HEK293T (cell line): ENCODE results near the gene LHX5.
A peak's percentile ranks its signal among the peaks of the same experiment; 100 is the strongest.

Source experiments
- CTCF ChIA-PET: fragments of 350-600 bp; formaldehyde crosslinking; extraction: SDS; loops from one replicate; lab custom pipeline; 2021; ENCODE audit warnings: antibody characterized with exemption, inconsistent platforms; lab: Yijun Ruan, JAX
- POLR2A ChIA-PET: fragments of 350-600 bp; formaldehyde crosslinking; extraction: SDS; loops from one replicate; lab custom pipeline; 2020; ENCODE audit warnings: antibody characterized with exemption, inconsistent platforms; lab: Yijun Ruan, JAX
- DNase-seq: peaks from one replicate; pipeline ENCODE4 v3.0.0; 2012; ENCODE audit warnings: mixed read lengths; ENCODE audit errors: extremely low spot score
- ARNT ChIP-seq: fragments of 450-650 bp; IDR thresholded peaks from 2 replicates; pipeline ENCODE4 v1.6.1; 2017; ENCODE audit warnings: mild to moderate bottlenecking
- BHLHE40 ChIP-seq: fragments of 450-650 bp; IDR thresholded peaks from 2 replicates; pipeline ENCODE4 v1.6.1; 2016; ENCODE audit warnings: mild to moderate bottlenecking, moderate library complexity, borderline replicate concordance
- CTBP1 ChIP-seq: fragments of 450-650 bp; IDR thresholded peaks from 2 replicates; pipeline ENCODE4 v1.6.1; 2016; ENCODE audit warnings: borderline replicate concordance
- ELF4 ChIP-seq: fragments of 450-650 bp; IDR thresholded peaks from 2 replicates; pipeline ENCODE4 v1.6.1; 2017; ENCODE audit warnings: antibody characterized with exemption
- FOXA1 ChIP-seq: fragments of 450-650 bp; IDR thresholded peaks from 2 replicates; pipeline ENCODE4 v1.6.1; 2016; ENCODE audit warnings: mild to moderate bottlenecking
- FOXK2 ChIP-seq: fragments of 450-650 bp; IDR thresholded peaks from 2 replicates; pipeline ENCODE4 v1.6.1; 2016; ENCODE audit warnings: mild to moderate bottlenecking
- FOXM1 ChIP-seq: fragments of 450-650 bp; IDR thresholded peaks from 2 replicates; pipeline ENCODE4 v1.6.1; 2017; ENCODE audit warnings: mild to moderate bottlenecking, borderline replicate concordance
- HDGF ChIP-seq: fragments of 450-650 bp; IDR thresholded peaks from 2 replicates; pipeline ENCODE4 v1.6.1; 2017; ENCODE audit warnings: antibody characterized with exemption, borderline replicate concordance
- L3MBTL2 ChIP-seq: fragments of 450-650 bp; conservative IDR thresholded peaks from 2 replicates; pipeline ENCODE4 v1.6.1; 2016; ENCODE audit warnings: mild to moderate bottlenecking
- LEF1 ChIP-seq: fragments of 450-650 bp; IDR thresholded peaks from 2 replicates; pipeline ENCODE4 v1.6.1; 2017; ENCODE audit warnings: mild to moderate bottlenecking, borderline replicate concordance
- NFRKB ChIP-seq: fragments of 450-650 bp; IDR thresholded peaks from 2 replicates; pipeline ENCODE4 v1.6.1; 2016; ENCODE audit warnings: mild to moderate bottlenecking, moderate library complexity
- PKNOX1 ChIP-seq: fragments of 450-650 bp; IDR thresholded peaks from 2 replicates; pipeline ENCODE4 v1.6.1; 2016
- SP1 ChIP-seq: fragments of 450-650 bp; IDR thresholded peaks from 2 replicates; pipeline ENCODE4 v1.6.1; 2017
- SUZ12 ChIP-seq: fragments of 450-650 bp; IDR thresholded peaks from 2 replicates; pipeline ENCODE4 v1.6.1; 2016; ENCODE audit warnings: mild to moderate bottlenecking
- TARDBP ChIP-seq: fragments of 450-650 bp; IDR thresholded peaks from 2 replicates; pipeline ENCODE4 v1.6.1; 2016
- ZNF384 ChIP-seq: fragments of 450-650 bp; IDR thresholded peaks from 2 replicates; pipeline ENCODE4 v1.6.1; 2016

The LHX5 gene

GRCh38 chr12:113462117-113462774 lies 9.4 kb downstream of the LHX5 start:
- TF ChIP-seq FOXA1 (no peak), ZNF384 (no peak), ELF4 (no peak), SUZ12 (no peak), NFRKB (no peak), SP1 (no peak), CTBP1 (no peak), TARDBP (no peak), ARNT (no peak), BHLHE40 (no peak), HDGF (no peak), LEF1 (no peak), FOXM1 (no peak), PKNOX1 (no peak), L3MBTL2 (no peak), FOXK2 (no peak)
- peak; percentile 80 for DNase-seq
- CTCF ChIA-PET: interaction anchor here (0.6 to 1.6 kb wide), 14 partner anchors 10 to 775 kb away, joined by 3 to 11 read pairs (median 3); no protein-coding TSS in a partner anchor
- POLR2A ChIA-PET: no interaction called here

DNA sequence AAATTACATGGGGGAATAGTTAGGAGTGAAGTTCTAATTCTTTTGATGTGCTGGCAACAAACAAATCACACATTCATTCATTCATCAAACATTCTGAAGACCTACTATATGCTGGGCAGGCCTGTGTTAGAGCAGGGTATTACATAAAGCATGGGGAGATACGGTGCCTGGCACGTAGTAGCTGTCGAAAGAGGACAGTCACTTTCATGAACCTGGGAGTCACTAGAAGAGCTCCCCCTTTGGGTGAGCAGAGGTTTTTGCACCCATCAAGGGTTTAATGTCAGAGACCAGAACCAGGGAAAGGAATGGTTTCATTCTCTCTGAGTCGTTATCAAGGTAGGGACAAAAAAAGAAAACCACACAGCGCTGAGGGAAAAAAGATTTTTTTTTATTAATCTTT lies 10.0 kb downstream of the LHX5 start:
- TF ChIP-seq NFRKB (no peak), TARDBP (no peak), HDGF (no peak)
- DNase-seq: peak; percentile 60
- ChIA-PET POLR2A (no interaction called here), CTCF (interaction anchor here (0.6 to 1.6 kb wide), 15 partner anchors 9 to 776 kb away, joined by 3 to 11 read pairs (median 3); no protein-coding TSS in a partner anchor)

DNA sequence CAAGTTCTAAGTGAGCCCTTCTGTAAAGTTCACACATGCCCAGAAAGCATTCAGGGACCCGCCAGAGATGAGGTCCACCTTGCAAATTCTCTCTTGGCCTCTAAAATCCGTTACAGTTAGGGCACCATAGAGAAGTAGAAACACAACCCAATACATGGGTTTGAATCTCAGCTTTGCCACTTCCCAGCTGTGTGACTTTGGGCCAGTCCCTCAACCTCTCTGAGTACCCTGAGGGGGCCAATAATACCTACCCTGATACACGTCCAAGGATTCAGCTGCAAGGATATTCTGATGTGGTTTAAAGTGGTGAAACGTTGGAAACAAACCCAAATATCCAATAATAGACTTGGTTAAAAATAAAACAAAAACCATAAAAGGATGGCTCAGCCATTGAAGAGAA lies 11.7 kb downstream of the LHX5 start:
- ChIA-PET CTCF (no interaction called here), POLR2A (no interaction called here)
- TF ChIP-seq PKNOX1: no peak
- TF ChIP-seq FOXA1: no peak
- TF ChIP-seq L3MBTL2: no peak
- no peak for TF ChIP-seq TARDBP
- no peak for TF ChIP-seq ARNT
- TF ChIP-seq HDGF: no peak
- no peak for TF ChIP-seq FOXM1
- TF ChIP-seq SUZ12: no peak
- no peak for TF ChIP-seq SP1
- TF ChIP-seq FOXK2: no peak
- no peak for TF ChIP-seq ZNF384
- no peak for DNase-seq

DNA sequence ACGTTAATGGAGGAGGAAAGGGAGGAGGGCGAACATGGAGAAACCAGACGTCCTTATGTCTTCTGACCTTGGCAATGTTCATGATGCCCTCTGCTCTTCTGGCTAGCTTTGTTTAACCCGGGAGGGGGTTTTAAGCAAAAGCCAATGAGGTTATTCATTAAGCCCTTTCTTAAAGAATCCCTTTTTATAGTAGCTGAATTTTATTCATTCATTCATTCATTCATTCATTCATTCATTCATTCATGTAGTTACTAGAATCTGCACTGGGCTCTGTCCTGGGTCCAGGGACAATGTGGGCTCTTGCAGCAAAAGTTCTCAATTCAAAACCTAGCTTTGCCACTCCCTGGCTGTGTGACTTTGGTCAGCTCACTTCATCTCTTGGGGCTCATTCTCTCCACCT lies 14.0 kb downstream of the LHX5 start:
- ChIA-PET POLR2A (no interaction called here), CTCF (interaction anchor here (0.7 kb wide), 1 partner anchor 25 kb away, joined by 3 read pairs; no protein-coding TSS in a partner anchor)
- TF ChIP-seq ARNT (no peak), SUZ12 (no peak), ELF4 (no peak), SP1 (no peak), FOXM1 (no peak), L3MBTL2 (no peak), FOXA1 (no peak), ZNF384 (no peak), NFRKB (no peak)
- no peak for DNase-seq

GRCh38 chr12:113457185-113457584 lies 14.5 kb downstream of the LHX5 start:
- ChIA-PET CTCF (interaction anchor here (0.7 kb wide), 1 partner anchor 26 kb away, joined by 3 read pairs; no protein-coding TSS in a partner anchor), POLR2A (no interaction called here)
- no peak for TF ChIP-seq BHLHE40
- TF ChIP-seq ARNT: no peak
- TF ChIP-seq LEF1: no peak
- no peak for TF ChIP-seq TARDBP
- TF ChIP-seq FOXK2: no peak
- no peak for TF ChIP-seq NFRKB
- no peak for TF ChIP-seq ELF4
- TF ChIP-seq HDGF: no peak
- TF ChIP-seq CTBP1: no peak
- TF ChIP-seq FOXM1: no peak
- TF ChIP-seq L3MBTL2: no peak
- no peak for TF ChIP-seq SUZ12
- DNase-seq: no peak

- DNase-seq: no peak
- CTCF ChIA-PET: no interaction called here
- TF ChIP-seq FOXM1 (no peak), BHLHE40 (no peak), FOXA1 (no peak), LEF1 (no peak), TARDBP (no peak), ZNF384 (no peak), SP1 (no peak), HDGF (no peak)
- POLR2A ChIA-PET: no interaction called here
These were observed 14.9 kb downstream of the LHX5 start for GRCh38 chr12:113456761-113457160.

GRCh38 chr12:113456199-113456598 lies 15.5 kb downstream of the LHX5 start:
- TF ChIP-seq CTBP1 (no peak), TARDBP (no peak), L3MBTL2 (no peak), FOXK2 (no peak), BHLHE40 (no peak), ELF4 (no peak), SP1 (no peak), LEF1 (no peak)
- ChIA-PET CTCF (interaction anchor here (0.6 kb wide), 1 partner anchor 619 kb away, joined by 3 read pairs; no protein-coding TSS in a partner anchor), POLR2A (no interaction called here)
- DNase-seq: no peak
